Measurements from ENCODE around the gene ADGRG7.

DNA sequence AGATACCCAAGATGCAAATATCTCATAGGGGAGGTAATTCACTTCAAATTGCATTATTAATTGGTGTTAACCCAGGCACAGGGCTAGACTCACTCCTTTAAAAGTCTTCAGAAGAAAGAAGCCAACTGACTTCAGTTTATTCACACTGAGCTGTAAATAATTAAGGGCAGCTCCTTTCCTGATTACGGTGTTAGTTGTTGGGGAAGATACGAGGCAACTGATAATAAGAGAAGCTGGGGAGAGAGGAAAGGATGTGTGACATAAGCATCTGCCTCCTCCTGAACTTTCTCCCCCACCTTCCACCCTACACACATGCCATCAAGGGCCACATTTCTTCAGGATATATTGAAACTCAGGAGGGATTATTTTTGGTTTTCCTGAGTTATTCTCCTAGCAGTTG, 47.5 kb downstream of the ADGRG7 start:
- TF ChIP-seq CTCF (conservative IDR thresholded peaks at IDR 0.05; ENCODE audit: low read depth, low read length) (no peak), EZH2phosphoT487 (IDR thresholded peaks at IDR 0.05; ENCODE audit: borderline replicate concordance, low read length) (no peak)

All from PC-3 (cell line).